Measurements from ENCODE around the gene MAPK11.

The MAPK11 gene

GRCh38 chr22:50216684-50217520 is 53.3 kb downstream of the MAPK11 start:
- Histone ChIP-seq H4K20me1 (ENCODE audit: insufficient read depth, low read length) (no peaks in the 10 kb centered on the region), H3K9me3 (ENCODE audit: insufficient read depth, low read length) (no peaks in the 10 kb centered on the region), H3K4me1 (ENCODE audit: low read length) (no peaks in the 10 kb centered on the region), H3K9ac (ENCODE audit: low read length) (no peak overlapping the region), H3K4me3 (ENCODE audit: low read length) (no peak overlapping the region), H3K27ac (ENCODE audit: low read length) (no peak overlapping the region), H3K36me3 (replicated peaks; ENCODE audit: low read depth, low read length) (peaks cover 2% of the 10 kb centered on the region), H3K4me2 (ENCODE audit: low read length) (no peak overlapping the region), H2AFZ (ENCODE audit: low read depth, low read length) (no peak overlapping the region), H3K79me2 (ENCODE audit: low read length) (peaks cover 5% of the 10 kb centered on the region; the same call in 1 of the 2 replicates), H3K27me3 (ENCODE audit: low read depth, low read length) (no peaks in the 10 kb centered on the region)
- TF ChIP-seq CTCF (IDR thresholded peaks at IDR 0.05; ENCODE audit: low read depth, low read length): no peak
- no peak for TF ChIP-seq EZH2phosphoT487 (IDR thresholded peaks at IDR 0.05; ENCODE audit: low read depth)

GRCh38 chr22:50216055-50216683 is 54.0 kb downstream of the MAPK11 start:
- Histone ChIP-seq H3K27ac (ENCODE audit: low read length) (no peak overlapping the region), H3K36me3 (replicated peaks; ENCODE audit: low read depth, low read length) (peaks cover 2% of the 10 kb centered on the region)

GRCh38 chr22:50215297-50216054 is 54.7 kb downstream of the MAPK11 start:
- Histone ChIP-seq H3K4me3 (ENCODE audit: low read length) (no peak overlapping the region), H3K79me2 (ENCODE audit: low read length) (peaks cover 5% of the 10 kb centered on the region; the same call in 1 of the 2 replicates), H3K27ac (ENCODE audit: low read length) (no peak overlapping the region), H3K36me3 (replicated peaks; ENCODE audit: low read depth, low read length) (peaks cover 5% of the 10 kb centered on the region), H4K20me1 (ENCODE audit: insufficient read depth, low read length) (no peaks in the 10 kb centered on the region), H3K9me3 (ENCODE audit: insufficient read depth, low read length) (no peaks in the 10 kb centered on the region), H2AFZ (ENCODE audit: low read depth, low read length) (no peak overlapping the region), H3K9ac (ENCODE audit: low read length) (no peak overlapping the region), H3K4me2 (ENCODE audit: low read length) (no peak overlapping the region), H3K4me1 (ENCODE audit: low read length) (no peaks in the 10 kb centered on the region), H3K27me3 (ENCODE audit: low read depth, low read length) (no peaks in the 10 kb centered on the region)
- TF ChIP-seq EZH2phosphoT487 (IDR thresholded peaks at IDR 0.05; ENCODE audit: low read depth) (no peak), CTCF (IDR thresholded peaks at IDR 0.05; ENCODE audit: low read depth, low read length) (no peak)

More at GRCh38 chr22:50216055-50216683, 54.0 kb downstream of the MAPK11 start:
- Histone ChIP-seq H4K20me1 (ENCODE audit: insufficient read depth, low read length) (no peaks in the 10 kb centered on the region), H3K79me2 (ENCODE audit: low read length) (peaks cover 5% of the 10 kb centered on the region; the same call in 1 of the 2 replicates), H3K27me3 (ENCODE audit: low read depth, low read length) (no peaks in the 10 kb centered on the region), H3K9ac (ENCODE audit: low read length) (no peak overlapping the region), H3K4me1 (ENCODE audit: low read length) (no peaks in the 10 kb centered on the region), H3K9me3 (ENCODE audit: insufficient read depth, low read length) (no peaks in the 10 kb centered on the region), H2AFZ (ENCODE audit: low read depth, low read length) (no peak overlapping the region), H3K4me2 (ENCODE audit: low read length) (no peak overlapping the region), H3K4me3 (ENCODE audit: low read length) (no peak overlapping the region)
- TF ChIP-seq EZH2phosphoT487 (IDR thresholded peaks at IDR 0.05; ENCODE audit: low read depth): no peak
- TF ChIP-seq CTCF (IDR thresholded peaks at IDR 0.05; ENCODE audit: low read depth, low read length): no peak

Data from OCI-LY3 (cell line).